Muscle of back (tissue), 11 donors: Measurements from ENCODE around the gene PALLD. TPM values are rescaled to one million over a fixed set of nuclear protein-coding genes. Genes with fewer than 3 reads are reported as not detected.
"Not testable (repeated sequence)": the region's sequence is repeated elsewhere in the genome, so short reads cannot be mapped to it uniquely, and the experiment has no call there.

Source experiments
- DNase-seq, 3 donors: peaks; one replicate each; pipeline versions ENCODE4 v3.0.0 to v3.0.0-alpha.2; 2013
- polyA plus RNA-seq, 10 donors: library from polyadenylated mRNA; unstranded; fragments of 120-200 nt; gene quantifications; one replicate each; pipeline ENCODE4 v1.2.1, GENCODE V29; 2013; ENCODE audit not compliant: insufficient read length in 10 of 10

PALLD gene
- polyA plus RNA-seq, 10 donors, result 130 to 201 (median 147) TPM

GRCh38 chr4:168727181-168727580, 230.3 kb downstream of the PALLD start:
- DNase-seq, result not testable (repeated sequence)

GRCh38 chr4:168731006-168731636, 234.3 kb downstream of the PALLD start:
- DNase-seq, result no peak

- DNase-seq, result no peak
These were observed 235.0 kb downstream of the PALLD start for GRCh38 chr4:168731706-168732414.

- DNase-seq, result no peak
These were observed 235.9 kb downstream of the PALLD start for GRCh38 chr4:168732714-168733113.

GRCh38 chr4:168734703-168735678, 238.1 kb downstream of the PALLD start:
- peak in 2 of 3 donors; percentile 47 to 72 for DNase-seq

DNA sequence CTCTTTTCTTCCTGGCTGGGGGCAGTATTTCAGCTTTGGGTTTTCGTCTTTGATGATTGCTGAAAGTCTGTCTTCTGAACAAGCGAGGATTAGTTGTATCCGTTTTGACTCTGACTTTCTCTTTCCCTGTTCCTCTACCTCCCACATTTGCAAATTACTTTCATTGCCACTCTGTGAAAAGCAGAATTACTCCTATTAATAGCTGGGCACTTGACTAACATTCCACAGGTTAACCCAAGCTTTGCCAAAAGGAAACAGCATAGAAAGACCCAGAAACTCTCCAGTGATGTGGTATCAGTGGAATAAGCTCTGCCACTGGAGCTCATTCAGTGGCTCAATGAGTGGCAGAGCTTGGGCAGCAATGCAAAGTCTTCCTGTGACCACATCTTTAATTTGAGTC, 238.9 kb downstream of the PALLD start:
- DNase-seq, result no peak

DNA sequence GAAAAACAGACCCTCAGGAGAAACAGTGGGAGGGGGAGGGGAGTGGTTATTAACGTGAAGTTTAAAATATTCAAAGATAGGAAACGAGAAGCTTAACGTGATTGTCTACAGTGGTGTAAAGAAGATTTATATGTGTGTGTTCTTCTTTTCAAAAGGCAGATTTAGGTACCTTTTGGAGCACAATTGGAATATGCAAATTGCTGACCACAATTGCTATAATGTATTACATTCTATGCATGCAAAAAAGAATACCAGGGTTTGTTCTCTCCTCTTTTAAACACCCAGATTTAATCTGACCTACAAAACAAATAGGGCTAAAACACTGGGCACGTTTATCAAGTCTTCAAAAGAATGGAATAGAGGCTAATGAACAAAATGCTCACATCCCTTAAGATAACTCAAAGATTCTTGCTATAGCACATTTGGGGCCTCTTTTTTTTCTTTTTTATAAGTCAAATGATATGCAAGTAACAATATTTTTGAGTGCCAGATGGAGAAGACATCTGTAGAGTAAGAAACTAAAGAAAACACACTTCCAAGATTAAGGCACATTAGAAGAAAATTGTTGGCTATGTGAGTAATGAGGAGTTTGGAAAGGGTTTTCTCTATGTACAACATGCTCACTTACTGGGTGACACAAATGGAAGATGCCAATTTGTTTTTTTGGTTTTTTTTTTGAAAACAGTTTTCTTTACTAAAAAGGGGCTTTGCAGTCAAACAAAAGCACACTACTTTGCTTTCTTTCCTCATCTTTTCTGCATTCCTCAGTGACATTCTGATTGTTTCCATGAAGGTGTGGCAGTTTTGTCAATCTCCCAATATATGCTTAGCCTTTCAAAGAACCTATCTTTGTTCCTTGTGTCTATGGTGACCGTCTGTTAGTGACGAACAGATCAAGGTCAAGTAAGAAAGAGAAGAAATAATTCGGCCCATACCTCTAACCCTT, 240.3 kb downstream of the PALLD start:
- no peak for DNase-seq

DNA sequence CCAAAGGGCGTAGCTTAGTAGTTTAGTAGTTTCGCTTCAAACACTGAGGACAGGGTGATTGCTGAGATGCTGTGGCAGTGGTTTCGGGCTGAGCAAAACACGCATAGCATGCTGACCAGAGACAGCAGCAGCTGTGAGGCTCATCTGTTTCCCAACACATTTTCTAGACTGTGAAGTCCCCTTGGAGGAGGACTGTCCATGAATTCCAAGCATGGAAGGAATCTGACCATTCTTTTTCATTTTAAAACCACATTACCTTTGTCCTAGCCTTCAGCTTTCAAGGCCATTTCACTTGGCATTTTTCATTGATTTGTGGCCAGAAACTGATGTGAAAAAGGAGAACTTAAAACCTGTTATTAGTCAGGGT, 240.9 kb downstream of the PALLD start:
- no peak for DNase-seq

DNA sequence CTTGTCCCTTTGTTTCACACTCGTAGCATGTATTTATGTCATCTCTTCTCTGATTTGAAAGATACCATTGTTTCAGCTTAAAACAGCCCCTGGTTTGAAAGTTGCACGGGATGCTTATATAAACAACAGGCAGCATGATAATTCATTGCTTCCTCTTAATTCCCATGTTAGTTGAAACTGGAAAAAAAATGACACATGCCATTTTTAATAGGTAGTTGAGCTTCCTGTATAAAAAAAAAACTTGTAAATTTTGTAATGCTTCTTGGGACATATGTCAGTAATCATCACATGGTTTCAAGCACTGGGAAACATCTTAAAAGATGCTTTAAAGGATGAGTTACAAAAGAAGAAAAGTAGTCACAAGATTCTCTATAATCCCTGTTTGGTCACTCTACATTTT, 243.0 kb downstream of the PALLD start:
- no peak for DNase-seq

DNA sequence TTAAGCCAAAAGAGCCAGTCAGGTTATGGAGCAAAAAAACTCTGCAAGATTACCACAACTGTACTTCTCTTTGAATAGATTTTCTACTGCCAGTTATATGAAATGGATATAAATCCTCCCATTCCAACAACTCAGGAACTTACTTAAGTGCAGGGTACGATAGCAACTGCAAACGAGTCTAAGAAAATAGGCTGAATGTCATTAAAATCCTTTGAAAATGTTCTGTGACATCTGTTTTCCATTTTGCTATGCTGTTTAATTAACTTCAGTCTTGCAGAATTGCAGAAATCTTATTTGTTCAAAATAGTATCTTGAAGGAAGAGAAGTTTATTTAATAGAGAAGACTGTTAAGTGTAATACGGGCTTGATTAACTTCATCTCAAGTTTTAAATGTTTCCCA, 243.8 kb downstream of the PALLD start:
- no peak for DNase-seq

- DNase-seq, result no peak
These were observed 244.7 kb downstream of the PALLD start for GRCh38 chr4:168741281-168742173.

DNA sequence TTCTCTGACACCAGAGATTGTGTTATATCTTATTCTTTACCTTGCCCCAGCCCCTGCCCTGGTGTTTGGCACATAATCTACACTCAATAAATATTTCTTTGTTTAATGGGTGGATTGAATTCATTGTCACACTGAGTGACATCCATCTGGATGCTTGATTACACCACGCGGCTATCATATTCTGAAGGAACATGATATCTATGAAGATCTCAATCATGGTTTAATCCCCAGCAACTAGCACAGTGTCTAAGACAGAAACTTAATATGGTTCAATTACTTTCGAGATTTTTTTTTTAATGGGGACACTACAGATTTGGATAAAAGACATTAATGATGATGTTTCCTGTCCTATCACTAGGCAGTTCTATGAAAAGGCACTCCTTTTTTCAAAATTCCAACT, 246.3 kb downstream of the PALLD start:
- DNase-seq, result no peak

DNA sequence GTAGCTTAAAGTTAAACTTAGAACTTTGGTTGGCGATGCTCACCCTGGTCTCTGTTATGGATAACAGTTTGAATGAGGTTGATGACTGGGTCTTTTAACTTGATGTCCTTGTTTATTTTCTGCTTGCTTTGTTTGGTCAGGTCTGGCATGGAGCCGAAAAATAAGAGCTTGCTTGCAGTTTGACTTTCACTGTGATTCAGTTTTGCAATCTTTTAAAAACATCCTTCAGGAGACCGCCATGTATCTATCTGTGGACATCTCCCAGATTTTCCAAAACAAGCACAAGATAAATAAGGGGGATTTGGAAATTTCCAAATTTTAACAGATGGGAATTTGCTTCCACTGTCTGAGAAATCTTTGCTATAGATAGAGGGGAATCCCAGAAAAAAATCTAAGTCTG, 246.7 kb downstream of the PALLD start:
- no peak for DNase-seq

GRCh38 chr4:168744021-168744420, 247.2 kb downstream of the PALLD start:
- peak in 1 of 3 donors; percentile 50 for DNase-seq

DNA sequence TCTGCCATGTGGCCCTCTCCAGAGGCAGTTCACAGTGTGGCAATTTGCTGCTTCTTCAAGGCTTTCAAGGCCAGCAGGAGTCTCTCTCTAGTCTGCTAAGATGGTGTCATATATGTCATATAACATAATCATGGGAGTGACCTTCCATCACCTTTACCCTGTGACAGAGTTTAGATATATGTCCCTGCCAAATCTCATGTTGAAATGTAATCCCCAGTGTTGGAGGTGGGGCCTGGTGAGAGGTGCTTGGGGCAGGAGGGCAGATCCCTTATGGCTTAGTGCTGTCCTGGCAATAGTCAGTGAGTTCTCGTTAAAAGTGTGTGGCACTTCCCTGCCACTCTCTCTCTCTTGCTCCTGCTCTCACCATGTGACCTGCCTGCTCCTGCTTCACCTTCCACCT, 252.0 kb downstream of the PALLD start:
- no peak for DNase-seq

GRCh38 chr4:168751263-168752225, 254.7 kb downstream of the PALLD start:
- DNase-seq, result no peak

- DNase-seq, result no peak
These were observed 259.0 kb downstream of the PALLD start for GRCh38 chr4:168755598-168756477.

DNA sequence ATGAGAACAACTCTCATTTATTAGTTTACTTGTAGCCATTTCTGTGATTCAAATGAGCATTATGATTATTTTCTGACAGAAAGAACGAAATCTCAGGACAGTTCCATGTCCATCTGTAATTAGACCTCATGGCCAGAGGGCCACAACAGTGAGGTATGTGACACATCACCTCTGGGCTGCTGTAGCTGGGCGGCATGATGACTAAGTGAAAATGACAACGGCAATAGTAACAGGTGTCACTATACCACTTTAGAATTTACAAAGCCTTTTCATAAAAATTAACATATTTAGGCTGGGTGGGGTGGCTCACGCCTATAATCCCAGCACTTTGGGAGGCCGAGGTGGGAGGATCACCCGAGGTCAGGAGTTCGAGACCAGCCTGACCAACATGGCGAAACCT, 260.6 kb downstream of the PALLD start:
- DNase-seq, result no peak
